ENCODE measurements around the gene ANXA2. TPM values are rescaled to one million over a fixed set of nuclear protein-coding genes. Genes with fewer than 3 reads are reported as not detected.
"Not testable (repeated sequence)": the region's sequence is repeated elsewhere in the genome, so short reads cannot be mapped to it uniquely, and the experiment has no call there.

The ANXA2 gene
- total and polyA plus RNA-seq, 2 donors (not counting 1 experiment from before 2014, with no cell fraction given): 116 to 133 TPM

- no peaks in the 10 kb centered on the region for H3K27me3 ChIP-seq (replicated peaks in 1 of 4; ENCODE audit: control extremely low read depth in 1 of 4, control insufficient read depth in 3 of 4, insufficient read depth in 4 of 4, low read length in 3 of 4)
- no peaks in the 10 kb centered on the region for H3K79me2 ChIP-seq (ENCODE audit: control insufficient read depth, insufficient read depth, low read length)
- CTCF ChIA-PET: no interaction called here
- DNase-seq (no peak), ATAC-seq (ENCODE audit: low read depth) (no peak)
- no peak overlapping the region for H2AFZ ChIP-seq (ENCODE audit: insufficient read depth, low read depth, low read length, poor library complexity, severe bottlenecking)
- no peak overlapping the region for H3K9ac ChIP-seq (ENCODE audit: low read length)
- no peak overlapping the region for H3K27ac ChIP-seq (ENCODE audit: low read length in 2 of 2)
- H4K20me1 ChIP-seq (ENCODE audit: control insufficient read depth, insufficient read depth, low read length, poor library complexity, severe bottlenecking): no peaks in the 10 kb centered on the region
- POLR2A ChIA-PET: no interaction called here
- no peaks in the 10 kb centered on the region for H3K27me3 Mint-ChIP-seq
- no peak overlapping the region for H3K4me3 Mint-ChIP-seq
- no peak overlapping the region for H3K4me3 ChIP-seq (ENCODE audit: control extremely low read depth in 1 of 5, extremely low read depth in 1 of 5, insufficient read depth in 1 of 5, low read depth in 2 of 5, low read length in 4 of 5)
- WGBS (ENCODE audit: insufficient coverage): 91% methylated on average over 7 of the region's 9 CpGs
- TF ChIP-seq CTCF (IDR thresholded peaks at IDR 0.05): no peak
- H3K27ac Mint-ChIP-seq: no peak overlapping the region
- H3K9me3 ChIP-seq (ENCODE audit: control extremely low read depth in 1 of 3, control insufficient read depth in 2 of 3, insufficient read depth in 1 of 3, low read length in 2 of 3): no peaks in the 10 kb centered on the region
- intact Hi-C loops (cut with micrococcal nuclease): no loop called here
- no peak overlapping the region for H3K4me2 ChIP-seq (replicated peaks; ENCODE audit: low read depth, low read length, poor library complexity, severe bottlenecking)
- H3K9me3 Mint-ChIP-seq (ENCODE audit: insufficient read depth): no peaks in the 10 kb centered on the region
- H3K36me3 ChIP-seq (replicated peaks in 1 of 2; ENCODE audit: control extremely low read depth in 1 of 2, control insufficient read depth in 1 of 2, extremely low read depth in 1 of 2, insufficient read depth in 2 of 2, low read length in 1 of 2): no peaks in the 10 kb centered on the region
- peaks cover 18 to 23% of the 10 kb centered on the region in 2 donors for H3K4me1 ChIP-seq (ENCODE audit: control insufficient read depth in 2 of 2, insufficient read depth in 2 of 2, low read length in 2 of 2)
- peaks cover 16% of the 10 kb centered on the region for H3K4me1 Mint-ChIP-seq
Observed at GRCh38 chr15:60411774-60412425, 14.1 kb upstream of the ANXA2 start.

GRCh38 chr15:60410350-60410749 lies 12.6 kb upstream of the ANXA2 start:
- H3K4me1 ChIP-seq (ENCODE audit: control insufficient read depth in 2 of 2, insufficient read depth in 2 of 2, low read length in 2 of 2): peaks cover 18 to 23% of the 10 kb centered on the region in 2 donors
- ATAC-seq (ENCODE audit: low read depth); H3K4me3 ChIP-seq (ENCODE audit: control extremely low read depth in 1 of 5, extremely low read depth in 1 of 5, insufficient read depth in 1 of 5, low read depth in 2 of 5, low read length in 4 of 5); H4K20me1 ChIP-seq (ENCODE audit: control insufficient read depth, insufficient read depth, low read length, poor library complexity, severe bottlenecking); H3K27ac ChIP-seq (ENCODE audit: low read length in 2 of 2); H2AFZ ChIP-seq (ENCODE audit: insufficient read depth, low read depth, low read length, poor library complexity, severe bottlenecking); H3K27me3 ChIP-seq (replicated peaks in 1 of 4; ENCODE audit: control extremely low read depth in 1 of 4, control insufficient read depth in 3 of 4, insufficient read depth in 4 of 4, low read length in 3 of 4); H3K27ac Mint-ChIP-seq; H3K27me3 Mint-ChIP-seq; H3K9me3 Mint-ChIP-seq (ENCODE audit: insufficient read depth); H3K9me3 ChIP-seq (ENCODE audit: control extremely low read depth in 1 of 3, control insufficient read depth in 2 of 3, insufficient read depth in 1 of 3, low read length in 2 of 3); H3K36me3 ChIP-seq (replicated peaks in 1 of 2; ENCODE audit: control extremely low read depth in 1 of 2, control insufficient read depth in 1 of 2, extremely low read depth in 1 of 2, insufficient read depth in 2 of 2, low read length in 1 of 2); H3K79me2 ChIP-seq (ENCODE audit: control insufficient read depth, insufficient read depth, low read length); H3K4me3 Mint-ChIP-seq; H3K9ac ChIP-seq (ENCODE audit: low read length); DNase-seq; intact Hi-C loops (cut with micrococcal nuclease): not testable (repeated sequence)
- ChIA-PET CTCF (interaction anchor here (0.6 kb wide), 2 partner anchors 11 to 150 kb away, joined by 3 read pairs; no protein-coding TSS in a partner anchor), POLR2A (interaction anchor here (0.7 kb wide), 1 partner anchor 18 kb away, joined by 5 read pairs; no protein-coding TSS in a partner anchor)
- WGBS (ENCODE audit: insufficient coverage): 68% methylated on average over 4 of the region's 9 CpGs
- peak overlapping the region; percentile 12 for H3K4me2 ChIP-seq (replicated peaks; ENCODE audit: low read depth, low read length, poor library complexity, severe bottlenecking)
- H3K4me1 Mint-ChIP-seq: peaks cover 16% of the 10 kb centered on the region
